PFSK-1 (cell line): ENCODE results near the gene NLRP3.

ENCODE experiments used
- FOXP2 ChIP-seq: optimal IDR thresholded peaks from 2 replicates; pipeline ENCODE3; 2011; ENCODE audit warnings: borderline replicate concordance, control low read depth, inconsistent platforms; ENCODE audit not compliant: insufficient read depth; ENCODE audit errors: extremely low read length, extremely low read depth
- POLR2AphosphoS5 ChIP-seq: IDR thresholded peaks from 2 replicates; pipeline ENCODE4 v1.6.1; 2012; ENCODE audit warnings: low read depth, mild to moderate bottlenecking, control low read depth, low read length, moderate library complexity
- SIN3A ChIP-seq: IDR thresholded peaks from 2 replicates; pipeline ENCODE4 v1.6.1; 2012; ENCODE audit warnings: mild to moderate bottlenecking, low read length, moderate library complexity, borderline replicate concordance; ENCODE audit not compliant: insufficient read depth
- TAF1 ChIP-seq: IDR thresholded peaks from 2 replicates; pipeline ENCODE4 v1.6.1; 2012; ENCODE audit warnings: low read length, control low read depth, borderline replicate concordance; ENCODE audit not compliant: insufficient read depth
- TF ChIP-seq, protein P1 (sequence below), 2 experiments: IDR thresholded peaks; 2 replicates each; pipeline versions ENCODE4 v1.6.1 to v1.8.0; 2011 to 2012; ENCODE audit warnings: low read depth in 2 of 2, low read length in 2 of 2, control low read depth in 1 of 2, inconsistent platforms in 1 of 2, mild to moderate bottlenecking in 1 of 2, moderate library complexity in 1 of 2; ENCODE audit not compliant: insufficient read depth in 1 of 2

DNA sequence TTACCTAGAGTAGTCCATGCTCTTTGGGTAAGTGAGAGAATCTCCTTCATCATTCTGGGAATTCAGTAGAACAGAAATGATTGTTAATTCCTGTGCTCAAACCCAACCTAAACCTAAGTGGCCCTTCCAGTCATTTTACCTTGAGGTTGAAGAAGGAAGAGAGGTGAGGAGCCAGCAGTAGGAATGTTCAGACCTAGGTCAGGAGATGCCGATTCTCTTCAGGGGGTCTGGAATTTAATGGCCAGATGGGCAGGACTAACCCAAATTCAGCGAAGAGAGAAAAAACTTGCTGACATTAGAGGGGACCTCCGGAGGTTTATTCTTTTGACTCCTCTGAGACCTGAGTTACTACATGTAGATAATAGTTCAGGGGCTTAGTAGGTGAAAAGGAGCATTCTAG is 58.4 kb downstream of the NLRP3 start:
- TF ChIP-seq POLR2AphosphoS5 = no peak
- no peak for TF ChIP-seq TAF1
- TF ChIP-seq SIN3A = no peak
- TF ChIP-seq, protein P1, sequence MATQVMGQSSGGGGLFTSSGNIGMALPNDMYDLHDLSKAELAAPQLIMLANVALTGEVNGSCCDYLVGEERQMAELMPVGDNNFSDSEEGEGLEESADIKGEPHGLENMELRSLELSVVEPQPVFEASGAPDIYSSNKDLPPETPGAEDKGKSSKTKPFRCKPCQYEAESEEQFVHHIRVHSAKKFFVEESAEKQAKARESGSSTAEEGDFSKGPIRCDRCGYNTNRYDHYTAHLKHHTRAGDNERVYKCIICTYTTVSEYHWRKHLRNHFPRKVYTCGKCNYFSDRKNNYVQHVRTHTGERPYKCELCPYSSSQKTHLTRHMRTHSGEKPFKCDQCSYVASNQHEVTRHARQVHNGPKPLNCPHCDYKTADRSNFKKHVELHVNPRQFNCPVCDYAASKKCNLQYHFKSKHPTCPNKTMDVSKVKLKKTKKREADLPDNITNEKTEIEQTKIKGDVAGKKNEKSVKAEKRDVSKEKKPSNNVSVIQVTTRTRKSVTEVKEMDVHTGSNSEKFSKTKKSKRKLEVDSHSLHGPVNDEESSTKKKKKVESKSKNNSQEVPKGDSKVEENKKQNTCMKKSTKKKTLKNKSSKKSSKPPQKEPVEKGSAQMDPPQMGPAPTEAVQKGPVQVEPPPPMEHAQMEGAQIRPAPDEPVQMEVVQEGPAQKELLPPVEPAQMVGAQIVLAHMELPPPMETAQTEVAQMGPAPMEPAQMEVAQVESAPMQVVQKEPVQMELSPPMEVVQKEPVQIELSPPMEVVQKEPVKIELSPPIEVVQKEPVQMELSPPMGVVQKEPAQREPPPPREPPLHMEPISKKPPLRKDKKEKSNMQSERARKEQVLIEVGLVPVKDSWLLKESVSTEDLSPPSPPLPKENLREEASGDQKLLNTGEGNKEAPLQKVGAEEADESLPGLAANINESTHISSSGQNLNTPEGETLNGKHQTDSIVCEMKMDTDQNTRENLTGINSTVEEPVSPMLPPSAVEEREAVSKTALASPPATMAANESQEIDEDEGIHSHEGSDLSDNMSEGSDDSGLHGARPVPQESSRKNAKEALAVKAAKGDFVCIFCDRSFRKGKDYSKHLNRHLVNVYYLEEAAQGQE (IDR thresholded peaks at IDR 0.05; ENCODE audit: insufficient read depth in 1 of 2, low read depth in 2 of 2, low read length in 2 of 2) = no peak
- TF ChIP-seq FOXP2 = no peak
